GM12878 (cell line): ENCODE results near the gene PRADC1. TPM values are rescaled to one million over a fixed set of nuclear protein-coding genes. Genes with fewer than 3 reads are reported as not detected.

Source experiments
- ATAC-seq: fragments of 200-7000 bp; cut with Tn5 transposase; 3 replicates; pipeline ENCODE4 v1.9.1; 2020; ENCODE audit warnings: mild to moderate bottlenecking, moderate library complexity
- BruUV-seq: library from RNA; stranded (reverse); fragments of 400-500 nt; replicated peaks from 2 replicates; lab custom pipeline; 2021; lab: Mats Ljungman, UMichigan
- CTCF ChIA-PET: fragments of 300-600 bp; sonication (Branson Sonifier 250); formaldehyde crosslinking; extraction: SDS; loops from one replicate; lab custom pipeline; 2021; ENCODE audit warnings: inconsistent platforms; lab: Yijun Ruan, JAX
- POLR2A ChIA-PET: fragments of 350-600 bp; formaldehyde crosslinking; extraction: SDS; loops from one replicate; lab custom pipeline; 2021; ENCODE audit warnings: inconsistent platforms; lab: Charles Lee
- RAD21 ChIA-PET: fragments of 300-600 bp; sonication (Branson Sonifier 250); formaldehyde crosslinking; loops from one replicate; lab custom pipeline; 2023; ENCODE audit warnings: antibody characterized with exemption; ENCODE audit not compliant: unreplicated experiment; lab: Charles Lee
- SMC1A ChIA-PET: fragments of 300-600 bp; sonication (Branson Sonifier 250); formaldehyde crosslinking; loops from one replicate; lab custom pipeline; 2023; ENCODE audit not compliant: unreplicated experiment, uncharacterized antibody; lab: Charles Lee
- DNase-seq: peaks from one replicate; pipeline ENCODE4 v3.0.0-alpha.2; 2011; ENCODE audit warnings: low read depth, low spot score
- FAIRE-seq: peaks from 3 replicates; lab custom pipeline; 2011; peaks lifted over from hg19 to GRCh38; lab: Jason Lieb, UNC
- H2AFZ ChIP-seq: 2 replicates; pipeline ENCODE4 v1.6.0; 2011; ENCODE audit warnings: low read depth, low read length, control low read depth; ENCODE audit not compliant: control insufficient read depth
- H3K27ac ChIP-seq: 2 replicates; pipeline ENCODE4 v1.5.1; 2011; ENCODE audit warnings: control low read depth; ENCODE audit not compliant: control insufficient read depth, insufficient read depth
- H3K27me3 ChIP-seq, 2 experiments: replicated peaks in 1 of 2; 2 replicates each; pipeline versions ENCODE4 v1.6.0 to v1.6.1; 2011; ENCODE audit warnings: low read length in 1 of 2; ENCODE audit not compliant: control insufficient read depth in 2 of 2, insufficient read depth in 2 of 2
- H3K36me3 ChIP-seq, 2 experiments: 2 replicates each; pipeline ENCODE4 v1.5.1; 2011; ENCODE audit warnings: low read length in 1 of 2; ENCODE audit not compliant: control insufficient read depth in 2 of 2, insufficient read depth in 2 of 2
- H3K4me1 ChIP-seq: 2 replicates; pipeline ENCODE4 v1.6.1; 2011; ENCODE audit warnings: mild to moderate bottlenecking, low read length, moderate library complexity, mixed read lengths; ENCODE audit not compliant: control insufficient read depth, insufficient read depth
- H3K4me2 ChIP-seq: 2 replicates; pipeline ENCODE4 v1.6.0; 2011; ENCODE audit warnings: control low read depth; ENCODE audit not compliant: control insufficient read depth, insufficient read depth
- H3K4me3 ChIP-seq: fragments of 200-600 bp; sonication (generic); 2 replicates; pipeline ENCODE4 v1.5.1; 2016
- H3K79me2 ChIP-seq: 2 replicates; pipeline ENCODE4 v1.6.0; 2011; ENCODE audit warnings: low read length; ENCODE audit not compliant: control insufficient read depth, insufficient read depth
- H3K9ac ChIP-seq: 2 replicates; pipeline ENCODE4 v1.8.0; 2011; ENCODE audit warnings: low read length, control low read depth, mixed read lengths; ENCODE audit not compliant: control insufficient read depth, insufficient read depth
- H3K9me3 ChIP-seq: replicated peaks from 3 replicates; pipeline ENCODE4 v1.5.1; 2011; ENCODE audit warnings: mild to moderate bottlenecking, low read length; ENCODE audit not compliant: control insufficient read depth, insufficient read depth
- H4K20me1 ChIP-seq: 2 replicates; pipeline ENCODE4 v1.6.0; 2011; ENCODE audit not compliant: control insufficient read depth, insufficient read depth
- IKZF2 ChIP-seq, 2 experiments: fragments of 450-650 bp; IDR thresholded peaks; 2 replicates each; pipeline ENCODE4 v1.6.1; 2017; ENCODE audit warnings: mild to moderate bottlenecking in 2 of 2, moderate library complexity in 2 of 2
- WGBS: methylation state at CpG from one replicate; pipeline ENCODE4 v1.1.6; 2016; ENCODE audit warnings: low lambda C conversion rate; ENCODE audit not compliant: insufficient replicate concordance, insufficient coverage; ENCODE audit errors: missing lambda C conversion rate; 5-methylcytosine and 5-hydroxymethylcytosine counted together
- in situ Hi-C: fragments of 300-500 bp; cut with MboI; formaldehyde crosslinking; loops from 9 replicates; pipeline ENCODE4 v1.14.3; 2018; ENCODE audit warnings: mixed read lengths
- intact Hi-C: fragments of 100-400 bp; cut with micrococcal nuclease; formaldehyde crosslinking; loops from one replicate; pipeline ENCODE4 v1.14.2; 2022; ENCODE audit not compliant: unreplicated experiment
- polyA plus RNA-seq, 11 experiments: library from polyadenylated mRNA; depleted of rRNA in 4 of 11; unstranded in 6 of 11; stranded (reverse) in 5 of 11; fragments of >200 nt; fragmentation: Nextera tagmentation in 4 of 11; fragmentation: Illumina TruSeq in 1 of 11; extraction: Ambion mirVana in 4 of 11; extraction: Trizol in 1 of 11; gene quantifications; 1 replicate in 1 of 11; 2 replicates in 10 of 11; pipeline versions ENCODE4 v1.2.1 to v1.2.3, GENCODE V29; 2011 to 2016; ENCODE audit warnings: inconsistent platforms in 2 of 11, missing spikeins in 2 of 11, low read depth in 1 of 11
- total RNA-seq, 4 experiments: library from RNA; depleted of rRNA in 3 of 4; stranded (reverse); fragments of >200 nt in 3 of 4; fragmentation: Illumina TruSeq in 1 of 4; extraction: Trizol in 1 of 4; gene quantifications; 2 replicates each; pipeline versions ENCODE4 v1.2.1 to v1.2.3, GENCODE V29; 2013 to 2021
- TF ChIP-seq, protein P1 (sequence below): fragments of 450-650 bp; formaldehyde crosslinking; IDR thresholded peaks from 2 replicates; pipeline ENCODE4 v1.5.0; 2022; ENCODE audit warnings: mild to moderate bottlenecking, missing genetic modification characterization
- TF ChIP-seq, protein P2 (sequence below): IDR thresholded peaks from 2 replicates; pipeline ENCODE4 v1.6.1; 2011; ENCODE audit warnings: low read depth, mild to moderate bottlenecking, low read length, moderate library complexity, borderline replicate concordance; ENCODE audit errors: extremely low read depth
- TF ChIP-seq, protein P3 (sequence below): IDR thresholded peaks from 2 replicates; pipeline ENCODE4 v1.6.1; 2011; ENCODE audit warnings: mild to moderate bottlenecking, low read depth, low read length, moderate library complexity; ENCODE audit not compliant: insufficient replicate concordance

PRADC1 gene
- total and polyA plus RNA-seq, 10 of the 15 experiments (the other 5 are each of a cell fraction or from before 2014, with no cell fraction given), result 3.7 to 39.0 (median 13.8) TPM

DNA sequence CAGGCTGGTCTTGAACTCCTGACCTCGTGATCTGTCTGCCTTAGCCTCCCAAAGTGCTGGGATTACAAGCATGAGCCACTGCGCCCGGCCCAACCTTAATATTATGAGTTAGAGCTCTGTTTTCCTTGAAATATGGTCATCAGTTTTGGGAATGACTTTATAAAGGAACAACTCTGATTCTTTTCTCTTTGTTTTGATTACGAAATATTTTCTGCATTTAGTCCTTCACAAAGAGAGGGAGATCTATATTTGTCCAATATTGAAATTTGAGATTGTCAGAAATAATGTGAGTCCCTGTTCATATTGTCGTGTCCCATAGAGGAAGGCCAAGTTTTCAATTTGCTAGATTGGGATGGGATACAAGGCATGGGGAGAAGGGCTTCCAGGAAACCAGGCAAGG lies 15.9 kb downstream of the PRADC1 start:
- peaks cover 8% of the 10 kb centered on the region for H3K4me1 ChIP-seq
- ChIA-PET RAD21 (no interaction called here), POLR2A (interaction anchor here (1.0 kb wide), 1 partner anchor 17 kb away, joined by 3 read pairs; the partner anchor contains the start of gene CCT7), SMC1A (interaction anchor here (1.9 kb wide), 1 partner anchor 16 kb away, joined by 4 read pairs; the partner anchor contains the start of gene PRADC1), CTCF (interaction anchor here (1.8 kb wide), 1 partner anchor 16 kb away, joined by 7 read pairs; the partner anchor contains the start of genes CCT7 and PRADC1)
- WGBS, result 92% methylated on average over 5 of the region's 5 CpGs
- H3K9ac ChIP-seq, result no peak overlapping the region
- peaks cover 3 to 9% of the 10 kb centered on the region in 2 experiments; a peak in 2 of 4 replicates for H3K36me3 ChIP-seq
- H2AFZ ChIP-seq, result no peak overlapping the region
- no TSS peak for BruUV-seq
- H3K79me2 ChIP-seq, result peaks cover 16% of the 10 kb centered on the region
- in situ Hi-C loops (no loop called here), intact Hi-C loops (no loop called here)
- no peaks in the 10 kb centered on the region for H3K27me3 ChIP-seq
- ATAC-seq (no peak), DNase-seq (no peak), FAIRE-seq (no peak)
- H3K4me3 ChIP-seq, result no peak overlapping the region
- no peaks in the 10 kb centered on the region for H3K9me3 ChIP-seq
- TF ChIP-seq IKZF2 (IDR thresholded peaks at IDR 0.05), result no peak
- TF ChIP-seq, protein P1, sequence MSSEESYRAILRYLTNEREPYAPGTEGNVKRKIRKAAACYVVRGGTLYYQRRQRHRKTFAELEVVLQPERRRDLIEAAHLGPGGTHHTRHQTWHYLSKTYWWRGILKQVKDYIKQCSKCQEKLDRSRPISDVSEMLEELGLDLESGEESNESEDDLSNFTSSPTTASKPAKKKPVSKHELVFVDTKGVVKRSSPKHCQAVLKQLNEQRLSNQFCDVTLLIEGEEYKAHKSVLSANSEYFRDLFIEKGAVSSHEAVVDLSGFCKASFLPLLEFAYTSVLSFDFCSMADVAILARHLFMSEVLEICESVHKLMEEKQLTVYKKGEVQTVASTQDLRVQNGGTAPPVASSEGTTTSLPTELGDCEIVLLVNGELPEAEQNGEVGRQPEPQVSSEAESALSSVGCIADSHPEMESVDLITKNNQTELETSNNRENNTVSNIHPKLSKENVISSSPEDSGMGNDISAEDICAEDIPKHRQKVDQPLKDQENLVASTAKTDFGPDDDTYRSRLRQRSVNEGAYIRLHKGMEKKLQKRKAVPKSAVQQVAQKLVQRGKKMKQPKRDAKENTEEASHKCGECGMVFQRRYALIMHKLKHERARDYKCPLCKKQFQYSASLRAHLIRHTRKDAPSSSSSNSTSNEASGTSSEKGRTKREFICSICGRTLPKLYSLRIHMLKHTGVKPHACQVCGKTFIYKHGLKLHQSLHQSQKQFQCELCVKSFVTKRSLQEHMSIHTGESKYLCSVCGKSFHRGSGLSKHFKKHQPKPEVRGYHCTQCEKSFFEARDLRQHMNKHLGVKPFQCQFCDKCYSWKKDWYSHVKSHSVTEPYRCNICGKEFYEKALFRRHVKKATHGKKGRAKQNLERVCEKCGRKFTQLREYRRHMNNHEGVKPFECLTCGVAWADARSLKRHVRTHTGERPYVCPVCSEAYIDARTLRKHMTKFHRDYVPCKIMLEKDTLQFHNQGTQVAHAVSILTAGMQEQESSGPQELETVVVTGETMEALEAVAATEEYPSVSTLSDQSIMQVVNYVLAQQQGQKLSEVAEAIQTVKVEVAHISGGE (CRISPR knock-in tag), result no peak
- TF ChIP-seq, protein P2, sequence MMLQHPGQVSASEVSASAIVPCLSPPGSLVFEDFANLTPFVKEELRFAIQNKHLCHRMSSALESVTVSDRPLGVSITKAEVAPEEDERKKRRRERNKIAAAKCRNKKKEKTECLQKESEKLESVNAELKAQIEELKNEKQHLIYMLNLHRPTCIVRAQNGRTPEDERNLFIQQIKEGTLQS, result no peak
- TF ChIP-seq, protein P3, sequence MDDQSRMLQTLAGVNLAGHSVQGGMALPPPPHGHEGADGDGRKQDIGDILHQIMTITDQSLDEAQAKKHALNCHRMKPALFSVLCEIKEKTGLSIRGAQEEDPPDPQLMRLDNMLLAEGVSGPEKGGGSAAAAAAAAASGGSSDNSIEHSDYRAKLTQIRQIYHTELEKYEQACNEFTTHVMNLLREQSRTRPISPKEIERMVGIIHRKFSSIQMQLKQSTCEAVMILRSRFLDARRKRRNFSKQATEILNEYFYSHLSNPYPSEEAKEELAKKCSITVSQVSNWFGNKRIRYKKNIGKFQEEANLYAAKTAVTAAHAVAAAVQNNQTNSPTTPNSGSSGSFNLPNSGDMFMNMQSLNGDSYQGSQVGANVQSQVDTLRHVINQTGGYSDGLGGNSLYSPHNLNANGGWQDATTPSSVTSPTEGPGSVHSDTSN, result no peak
- no peak overlapping the region for H3K4me2 ChIP-seq
- H3K27ac ChIP-seq, result no peak overlapping the region
- no peaks in the 10 kb centered on the region for H4K20me1 ChIP-seq
